SIG-M5 treated with dmso at 0.1 percent for 504 hours (cell line): ENCODE measurements around the gene TRPM3.

Experiments used
- DNase-seq: peaks from one replicate; lab custom pipeline; 2025; ENCODE audit not compliant: unreplicated experiment; lab: John Stamatoyannopoulos, UW

Gene TRPM3

DNA sequence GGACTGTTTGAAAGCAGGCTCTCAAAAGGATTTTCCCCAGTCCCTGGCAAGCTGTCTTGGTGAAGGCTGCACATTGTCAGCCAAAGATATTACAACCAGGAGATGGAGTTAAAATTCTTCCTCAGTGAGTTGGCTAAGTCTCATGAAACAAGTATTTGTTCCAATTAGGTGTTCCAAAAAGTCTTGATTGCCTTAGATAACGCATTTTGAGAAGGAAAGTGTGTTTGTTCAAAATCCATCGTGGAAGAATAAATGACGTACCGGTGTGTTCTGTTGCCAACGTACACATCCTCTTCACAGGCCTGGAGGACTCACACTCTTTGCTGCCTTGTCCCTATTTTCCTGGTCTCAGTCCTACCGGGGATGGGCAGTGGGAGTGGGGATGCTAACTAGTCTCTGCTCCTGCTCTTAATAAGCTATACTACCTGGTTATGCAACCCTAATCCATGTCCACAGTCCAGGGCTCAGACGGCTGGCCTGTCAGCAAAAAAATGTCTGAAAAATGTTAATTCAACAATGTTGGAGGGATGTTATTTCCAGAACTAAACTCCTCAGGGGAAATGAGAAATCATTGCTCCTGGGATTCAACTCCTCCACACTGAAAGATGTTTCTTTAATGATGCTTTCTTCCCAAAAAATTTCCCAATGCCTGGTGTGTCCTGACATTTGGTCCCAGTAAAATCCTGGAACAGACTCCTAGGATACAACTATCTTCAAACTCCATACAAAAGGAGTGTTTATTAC lies 531.7 kb downstream of the TRPM3 start:
- DNase-seq = no peak

DNA sequence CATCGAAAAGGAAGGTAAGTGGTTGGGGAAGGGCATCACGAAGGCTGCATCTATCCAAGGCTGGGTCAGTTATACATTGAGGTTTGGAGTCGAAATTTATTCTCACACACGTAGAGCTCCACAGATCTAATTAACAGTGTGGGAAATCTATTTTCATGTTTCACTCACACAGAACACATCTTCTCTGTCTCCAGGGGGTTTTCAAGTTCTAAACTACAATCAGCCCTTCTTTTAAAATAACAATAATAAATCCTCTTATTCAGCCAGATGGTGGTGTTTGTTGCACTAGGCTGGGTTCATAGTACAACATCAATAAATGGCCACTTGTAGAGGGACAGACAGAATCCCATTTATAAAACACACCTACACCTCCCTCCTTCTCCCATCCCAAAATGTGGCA lies 532.4 kb downstream of the TRPM3 start:
- DNase-seq = no peak

DNA sequence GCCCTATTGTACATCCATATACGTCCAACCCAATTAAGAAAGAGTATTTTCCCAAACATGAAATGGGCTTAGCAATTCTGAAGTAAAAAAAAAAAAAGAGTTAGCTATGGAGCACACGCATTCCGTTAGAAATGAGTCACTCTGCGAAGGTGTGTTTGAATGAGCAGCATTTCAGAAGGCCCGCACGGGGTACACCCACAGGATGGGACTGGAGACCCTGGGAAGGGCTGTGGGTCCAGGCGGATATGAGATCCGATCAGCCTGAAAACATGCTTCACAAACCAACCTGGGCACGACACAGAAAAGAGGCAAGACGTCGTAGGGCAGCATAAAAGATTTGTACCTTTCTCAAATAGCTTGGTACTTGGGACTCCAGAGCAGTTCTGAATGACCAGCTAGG lies 533.0 kb downstream of the TRPM3 start:
- DNase-seq = no peak

DNA sequence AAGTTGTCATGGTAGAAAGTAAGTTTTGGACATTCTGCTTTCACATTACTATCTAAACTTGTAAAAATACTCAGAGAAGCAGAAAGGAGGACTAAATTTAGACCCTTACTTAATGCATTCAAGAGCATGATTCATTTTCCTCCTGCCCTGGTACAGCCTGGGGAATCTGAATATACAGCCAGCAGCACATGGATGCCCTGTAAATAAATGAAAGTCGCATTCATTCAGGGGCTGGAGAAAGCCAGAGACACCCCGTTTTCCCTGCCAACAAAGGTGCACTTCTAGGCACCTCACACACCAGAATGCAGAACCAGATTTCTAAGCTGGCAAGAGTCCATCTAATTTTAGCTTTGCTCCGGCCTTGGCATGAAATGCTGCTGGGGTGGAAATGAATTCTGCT lies 534.2 kb downstream of the TRPM3 start:
- no peak for DNase-seq

DNA sequence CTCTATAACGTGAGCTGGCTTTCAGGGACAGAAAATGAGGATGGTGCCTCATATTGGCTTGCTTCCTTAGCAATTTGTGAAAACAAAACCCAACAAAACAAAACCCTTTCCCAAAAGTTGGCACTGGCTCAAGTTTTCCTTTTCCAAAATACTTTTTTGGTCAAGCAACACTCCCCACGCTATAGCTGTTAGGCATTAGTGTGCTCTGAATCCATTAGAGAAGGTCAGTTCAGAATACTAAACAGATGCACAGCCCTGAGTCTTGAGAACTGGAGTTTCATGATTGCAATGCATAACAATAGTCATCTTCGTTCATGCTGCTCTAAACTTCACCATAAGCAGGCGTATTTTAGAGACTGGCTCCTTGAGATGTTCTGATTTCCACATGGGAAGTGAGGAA lies 534.9 kb downstream of the TRPM3 start:
- DNase-seq = no peak

GRCh38 chr9:70581955-70582350 lies 539.5 kb downstream of the TRPM3 start:
- DNase-seq = no peak

- DNase-seq = no peak
These were observed 540.0 kb downstream of the TRPM3 start for GRCh38 chr9:70581214-70581954.

DNA sequence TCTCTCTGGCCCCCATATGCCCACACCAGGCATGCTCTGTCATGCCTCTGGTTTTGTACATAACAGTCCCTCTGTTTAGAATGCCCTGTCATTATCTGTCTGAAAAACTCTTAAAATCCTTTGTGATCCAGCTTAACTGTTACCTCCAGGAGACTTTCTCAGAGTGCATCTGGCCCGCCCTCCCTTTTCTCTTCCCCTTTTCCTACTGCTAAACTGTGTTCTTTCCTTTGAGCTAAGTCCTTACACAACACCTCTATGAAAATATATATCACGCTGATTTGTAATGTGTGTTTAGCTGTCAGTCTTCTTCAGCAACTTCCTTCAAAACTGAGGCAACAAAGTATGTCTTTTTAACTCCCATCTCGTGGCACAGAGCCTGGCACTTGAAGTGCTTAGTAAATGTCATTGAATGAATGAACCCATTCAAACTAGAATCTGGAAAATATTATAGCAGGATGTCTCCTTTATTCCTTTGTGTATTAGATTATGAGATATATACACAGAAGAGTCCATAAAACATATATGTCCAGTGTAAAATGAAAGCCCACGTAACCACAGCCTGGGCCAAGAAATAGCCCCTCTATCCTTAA lies 540.7 kb downstream of the TRPM3 start:
- DNase-seq = peak; percentile 87

- no peak for DNase-seq
These were observed 541.7 kb downstream of the TRPM3 start for GRCh38 chr9:70579686-70580085.

DNA sequence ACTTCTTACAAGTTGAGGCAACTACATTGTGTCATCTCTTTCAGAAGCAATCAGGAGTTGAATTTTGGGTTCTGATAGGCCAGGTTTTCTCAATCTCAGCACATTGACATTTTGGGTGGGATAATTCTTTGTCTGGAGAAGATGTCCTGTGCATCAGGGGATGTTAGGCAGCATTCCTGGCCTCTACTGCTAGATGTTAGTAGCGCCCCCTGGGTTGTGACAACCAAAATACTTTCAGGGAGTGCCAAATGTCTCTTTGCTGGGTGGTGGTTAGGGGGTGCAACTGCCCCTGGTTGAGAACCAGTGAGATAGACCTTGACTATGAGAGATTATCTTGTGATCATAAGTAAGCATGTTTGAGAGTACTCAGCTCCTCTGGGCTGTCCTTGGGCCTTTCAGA lies 542.7 kb downstream of the TRPM3 start:
- DNase-seq = no peak

- no peak for DNase-seq
These were observed 543.8 kb downstream of the TRPM3 start for GRCh38 chr9:70577671-70578070.

DNA sequence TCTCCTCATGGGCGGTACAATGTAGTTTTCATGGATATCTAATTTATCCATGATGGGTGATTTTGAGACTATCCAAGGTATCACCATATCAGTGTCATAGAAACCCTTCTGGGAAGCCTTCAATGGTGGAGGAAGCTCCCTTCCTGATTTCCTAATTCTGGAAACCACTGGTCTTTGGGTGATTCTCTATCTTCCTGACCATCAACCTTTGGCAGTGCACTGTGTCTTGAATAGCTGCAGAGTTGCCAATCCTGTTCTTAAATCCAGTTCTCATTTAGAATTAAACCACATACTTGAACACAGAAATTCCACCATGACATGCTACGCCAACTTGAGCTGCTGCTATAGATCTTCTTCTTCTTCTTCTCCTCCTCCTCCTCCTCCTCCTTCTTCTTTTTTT lies 545.3 kb downstream of the TRPM3 start:
- no peak for DNase-seq

DNA sequence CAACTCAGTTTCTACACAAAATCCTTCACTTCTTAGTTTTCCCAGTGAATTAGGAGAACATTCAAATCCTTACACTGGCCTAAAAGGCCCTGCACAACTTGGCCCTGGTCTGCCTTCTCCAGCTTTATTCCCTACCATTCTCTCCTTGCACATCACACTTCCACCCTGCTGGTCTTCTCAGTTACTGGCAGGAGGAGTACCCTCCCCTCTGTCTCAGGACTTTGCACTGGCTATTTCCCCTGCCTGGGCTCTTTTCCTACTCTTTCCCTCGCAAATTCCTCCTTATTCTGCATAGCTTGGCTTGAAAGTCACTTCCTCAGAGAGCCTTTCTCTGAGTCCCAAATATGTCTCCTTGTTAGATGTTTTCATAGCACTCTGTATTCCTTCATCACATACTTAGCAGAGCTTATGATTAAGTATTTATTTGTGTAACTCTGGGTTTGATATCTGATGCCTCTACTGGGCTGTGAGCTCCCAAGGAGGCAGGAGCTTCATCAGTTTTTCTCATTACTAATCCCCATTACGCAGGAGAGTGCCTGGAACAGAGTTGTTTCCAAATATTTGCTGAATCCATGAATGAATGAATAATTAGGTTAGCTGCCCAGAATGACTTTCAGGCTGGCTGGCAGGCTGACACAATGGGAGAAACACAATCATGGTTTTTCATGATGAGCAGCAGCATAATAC lies 547.1 kb downstream of the TRPM3 start:
- DNase-seq = no peak

DNA sequence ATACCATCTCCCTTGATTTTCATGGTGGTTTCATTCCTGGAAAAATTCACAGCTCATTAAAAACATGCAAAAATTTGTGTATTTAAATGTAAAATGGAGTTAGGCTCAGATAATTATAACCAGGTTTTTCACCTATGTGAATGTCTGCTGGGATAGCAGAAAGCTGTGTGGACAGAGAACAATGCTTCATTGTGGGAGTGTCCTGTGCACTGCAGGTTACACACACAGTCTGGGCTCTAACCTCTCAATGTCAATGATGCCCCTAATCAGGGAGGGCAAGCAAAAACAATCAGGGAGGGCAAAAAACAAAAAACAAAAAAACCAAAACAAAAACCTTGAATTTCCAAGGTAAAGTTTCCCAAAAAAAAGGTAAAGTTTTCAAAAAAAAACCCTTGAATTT lies 548.1 kb downstream of the TRPM3 start:
- DNase-seq = no peak

GRCh38 chr9:70571258-70571657 lies 550.2 kb downstream of the TRPM3 start:
- no peak for DNase-seq

- DNase-seq = no peak
These were observed 551.6 kb downstream of the TRPM3 start for GRCh38 chr9:70569791-70570190.

DNA sequence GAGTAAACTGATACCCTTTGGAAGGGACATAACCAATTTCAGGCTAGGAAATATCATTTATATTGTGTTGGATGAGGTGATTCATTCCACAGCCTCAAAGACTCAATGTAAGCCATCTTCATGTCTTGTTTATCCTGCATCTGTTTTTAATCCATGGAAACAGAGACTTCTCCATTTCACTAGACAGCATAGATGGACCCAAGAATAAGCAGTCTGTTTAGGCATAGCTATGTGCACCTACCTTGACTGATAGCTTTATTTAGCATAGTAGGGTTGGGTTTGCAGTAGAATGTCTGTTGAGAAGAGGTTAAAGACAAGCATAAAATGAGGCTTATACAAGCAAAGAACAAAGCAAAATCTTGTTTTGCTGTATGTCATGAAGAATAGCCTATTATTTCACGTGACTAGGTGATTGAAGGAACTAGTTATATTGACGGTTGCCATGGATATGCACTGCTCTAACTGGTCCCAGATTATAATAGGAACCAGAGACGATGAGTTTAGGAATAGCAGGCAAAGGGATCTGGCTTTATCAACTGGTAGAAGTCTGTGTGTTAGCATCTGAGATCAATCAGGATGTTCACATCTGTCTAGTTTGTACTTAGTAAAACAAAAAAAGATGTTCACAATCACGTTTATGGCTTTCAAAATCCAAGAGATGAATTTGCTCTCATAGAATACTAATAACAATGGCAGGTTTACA lies 552.2 kb downstream of the TRPM3 start:
- DNase-seq = no peak

DNA sequence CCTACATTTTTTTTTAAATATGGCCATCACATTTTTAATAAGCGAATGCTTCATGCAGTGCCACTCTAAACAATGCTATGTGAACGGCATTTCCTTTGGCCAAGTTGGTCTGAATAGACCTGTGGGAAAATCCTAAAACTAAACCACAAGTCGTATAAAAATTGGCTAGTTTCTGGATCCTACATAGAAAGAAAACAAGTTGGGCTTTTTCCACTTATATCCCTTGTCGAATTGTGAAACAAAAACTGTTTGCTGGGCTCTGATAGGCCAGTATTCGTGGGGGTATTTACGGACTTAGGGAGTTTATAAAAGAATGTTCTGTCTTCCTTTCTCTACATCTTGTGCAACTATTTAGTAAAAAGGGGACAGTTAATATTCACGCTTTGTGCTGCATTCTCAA lies 553.9 kb downstream of the TRPM3 start:
- DNase-seq = no peak

DNA sequence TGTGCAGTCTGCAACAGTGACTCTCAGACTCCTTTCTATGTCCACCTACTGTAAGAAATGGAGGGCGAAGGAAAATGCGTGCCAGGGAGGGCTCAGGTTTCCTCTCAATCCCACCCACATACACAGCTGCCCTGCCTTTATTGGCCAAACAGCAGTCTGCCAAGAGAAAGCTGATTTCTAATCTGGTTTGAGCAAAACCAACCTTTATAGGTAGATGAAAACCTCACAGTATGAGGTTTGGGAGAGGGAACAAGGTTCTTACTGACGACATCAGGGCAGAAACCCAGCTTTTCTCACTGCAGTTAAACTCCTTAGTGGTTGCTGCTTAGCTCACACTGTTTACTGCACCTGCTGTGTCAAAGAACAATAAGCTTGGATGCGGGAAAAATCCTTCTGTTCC lies 554.7 kb downstream of the TRPM3 start:
- no peak for DNase-seq

GRCh38 chr9:70566066-70566465 lies 555.4 kb downstream of the TRPM3 start:
- no peak for DNase-seq
